Measurements from ENCODE around the gene FNDC3B. TPM values are rescaled to one million over a fixed set of nuclear protein-coding genes. Genes with fewer than 3 reads are reported as not detected.
A peak's percentile ranks its signal among the peaks of the same experiment; 100 is the strongest.

The FNDC3B gene
- total RNA-seq, 1 experiment from 2014 or later: 149 TPM

DNA sequence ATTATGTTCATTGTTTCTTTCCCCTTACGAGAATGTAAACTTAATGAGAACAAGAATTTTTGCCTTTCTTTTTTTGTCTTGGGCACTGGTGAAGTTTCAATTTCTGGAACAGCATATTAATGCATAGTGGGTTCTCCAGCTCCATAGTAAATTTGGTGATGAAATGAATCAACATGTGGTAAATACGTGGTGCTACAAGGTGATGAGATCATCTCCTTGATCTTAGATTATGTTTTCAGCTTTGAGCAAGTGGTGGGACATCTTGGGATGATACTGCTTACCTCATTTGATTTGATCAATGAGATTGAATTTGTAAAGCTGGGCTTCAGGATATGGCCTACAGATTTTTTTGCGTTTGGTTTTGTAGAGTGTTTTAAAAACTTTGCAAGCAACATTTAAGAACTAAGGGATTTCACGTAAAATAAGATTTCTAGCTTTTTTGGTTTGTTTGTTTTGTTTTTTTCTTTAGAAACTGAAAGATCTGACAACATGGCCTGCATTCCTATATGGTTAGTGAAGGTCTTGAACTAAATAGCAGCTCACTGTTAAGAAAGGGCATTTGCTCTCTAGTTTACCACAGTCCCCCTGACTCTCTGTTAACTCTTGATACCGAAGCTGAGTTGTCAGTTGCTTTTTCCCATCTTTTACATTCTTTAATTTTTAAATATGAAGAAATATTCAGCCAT, 45.6 kb downstream of the FNDC3B start:
- TF ChIP-seq, protein P1, sequence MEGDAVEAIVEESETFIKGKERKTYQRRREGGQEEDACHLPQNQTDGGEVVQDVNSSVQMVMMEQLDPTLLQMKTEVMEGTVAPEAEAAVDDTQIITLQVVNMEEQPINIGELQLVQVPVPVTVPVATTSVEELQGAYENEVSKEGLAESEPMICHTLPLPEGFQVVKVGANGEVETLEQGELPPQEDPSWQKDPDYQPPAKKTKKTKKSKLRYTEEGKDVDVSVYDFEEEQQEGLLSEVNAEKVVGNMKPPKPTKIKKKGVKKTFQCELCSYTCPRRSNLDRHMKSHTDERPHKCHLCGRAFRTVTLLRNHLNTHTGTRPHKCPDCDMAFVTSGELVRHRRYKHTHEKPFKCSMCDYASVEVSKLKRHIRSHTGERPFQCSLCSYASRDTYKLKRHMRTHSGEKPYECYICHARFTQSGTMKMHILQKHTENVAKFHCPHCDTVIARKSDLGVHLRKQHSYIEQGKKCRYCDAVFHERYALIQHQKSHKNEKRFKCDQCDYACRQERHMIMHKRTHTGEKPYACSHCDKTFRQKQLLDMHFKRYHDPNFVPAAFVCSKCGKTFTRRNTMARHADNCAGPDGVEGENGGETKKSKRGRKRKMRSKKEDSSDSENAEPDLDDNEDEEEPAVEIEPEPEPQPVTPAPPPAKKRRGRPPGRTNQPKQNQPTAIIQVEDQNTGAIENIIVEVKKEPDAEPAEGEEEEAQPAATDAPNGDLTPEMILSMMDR (IDR thresholded peaks at IDR 0.05; ENCODE audit: unreplicated experiment): no peak
- peaks cover 10% of the 10 kb centered on the region for H3K36me3 Mint-ChIP-seq (ENCODE audit: insufficient read depth, unreplicated experiment)
- CTCF ChIA-PET: interaction anchor here (0.5 to 0.6 kb wide), 2 partner anchors 17 to 18 kb away, joined by 3 read pairs; no protein-coding TSS in a partner anchor
- H3K4me1 Mint-ChIP-seq (ENCODE audit: insufficient read depth, unreplicated experiment): peaks cover 37% of the 10 kb centered on the region
- no peak overlapping the region for H3K4me3 Mint-ChIP-seq (ENCODE audit: unreplicated experiment)
- BruUV-seq (replicated peaks): no TSS peak
- H3K27me3 Mint-ChIP-seq (ENCODE audit: insufficient read depth, unreplicated experiment): no peaks in the 10 kb centered on the region
- POLR2A ChIA-PET: interaction anchor here (0.5 to 8.6 kb wide), 6 partner anchors 17 to 1130 kb away, joined by 3 to 84 read pairs (median 4); partner anchors contain the start of gene FNDC3B
- H3K9me3 Mint-ChIP-seq (ENCODE audit: unreplicated experiment): no peaks in the 10 kb centered on the region
- no peak overlapping the region for H3K27ac Mint-ChIP-seq (ENCODE audit: low read depth, unreplicated experiment)
- DNase-seq (ENCODE audit: unreplicated experiment): no peak
- intact Hi-C loops (cut with micrococcal nuclease): no loop called here

DNA sequence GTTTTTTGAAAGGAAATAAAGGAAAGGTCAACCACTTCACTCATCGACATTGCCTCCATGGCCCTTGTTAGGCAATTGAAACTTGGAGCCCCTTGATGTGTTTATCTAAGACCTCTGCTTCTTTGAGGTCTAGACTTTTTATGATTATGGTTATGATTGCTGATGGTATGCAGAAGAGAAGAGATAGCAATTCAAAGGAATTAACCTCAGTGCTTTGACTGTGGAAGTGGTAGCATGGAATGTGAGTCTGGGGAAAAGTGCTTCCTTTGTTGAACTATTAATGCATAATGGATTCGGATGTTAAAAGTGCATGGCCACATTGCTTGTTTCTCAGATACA, 46.1 kb downstream of the FNDC3B start:
- no peak overlapping the region for H3K4me3 Mint-ChIP-seq (ENCODE audit: unreplicated experiment)
- no peak overlapping the region for H3K27ac Mint-ChIP-seq (ENCODE audit: low read depth, unreplicated experiment)
- BruUV-seq (replicated peaks): no TSS peak
- H3K9me3 Mint-ChIP-seq (ENCODE audit: unreplicated experiment): no peaks in the 10 kb centered on the region
- H3K4me1 Mint-ChIP-seq (ENCODE audit: insufficient read depth, unreplicated experiment): peaks cover 40% of the 10 kb centered on the region
- ChIA-PET CTCF (interaction anchor here (0.6 to 0.7 kb wide), 2 partner anchors 16 to 430 kb away, joined by 3 read pairs; no protein-coding TSS in a partner anchor), POLR2A (interaction anchor here (0.5 to 8.6 kb wide), 6 partner anchors 16 to 1131 kb away, joined by 3 to 84 read pairs (median 4); partner anchors contain the start of gene FNDC3B)
- intact Hi-C loops (cut with micrococcal nuclease): no loop called here
- peaks cover 10% of the 10 kb centered on the region for H3K36me3 Mint-ChIP-seq (ENCODE audit: insufficient read depth, unreplicated experiment)
- H3K27me3 Mint-ChIP-seq (ENCODE audit: insufficient read depth, unreplicated experiment): no peaks in the 10 kb centered on the region
- TF ChIP-seq, protein P1 (IDR thresholded peaks at IDR 0.05; ENCODE audit: unreplicated experiment): no peak
- no peak for DNase-seq (ENCODE audit: unreplicated experiment)

DNA sequence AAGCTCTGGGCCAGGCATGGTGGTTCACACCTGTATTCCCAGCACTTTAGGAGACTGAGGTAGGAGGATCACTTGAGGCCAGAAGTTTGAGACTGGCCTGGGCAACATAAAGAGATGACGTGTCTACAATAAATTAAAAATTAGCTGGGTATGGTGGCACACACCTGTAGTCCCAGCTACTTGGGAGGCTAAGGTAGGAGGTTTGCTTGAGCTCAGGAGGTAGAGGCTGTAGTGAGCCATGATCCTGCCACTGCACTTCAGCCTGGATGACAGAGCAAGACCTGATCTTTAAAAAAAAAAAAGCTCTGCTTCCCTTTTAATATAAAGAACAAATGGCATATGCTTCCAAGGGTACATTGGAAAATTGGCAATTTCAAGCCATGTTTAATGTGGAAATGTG, 46.7 kb downstream of the FNDC3B start:
- H3K27ac Mint-ChIP-seq (ENCODE audit: low read depth, unreplicated experiment): no peak overlapping the region
- peaks cover 40% of the 10 kb centered on the region for H3K4me1 Mint-ChIP-seq (ENCODE audit: insufficient read depth, unreplicated experiment)
- BruUV-seq (replicated peaks): no TSS peak
- intact Hi-C loops (cut with micrococcal nuclease): no loop called here
- CTCF ChIA-PET: interaction anchor here (0.7 kb wide), 1 partner anchor 429 kb away, joined by 3 read pairs; no protein-coding TSS in a partner anchor
- H3K9me3 Mint-ChIP-seq (ENCODE audit: unreplicated experiment): no peaks in the 10 kb centered on the region
- H3K36me3 Mint-ChIP-seq (ENCODE audit: insufficient read depth, unreplicated experiment): peaks cover 10% of the 10 kb centered on the region
- H3K4me3 Mint-ChIP-seq (ENCODE audit: unreplicated experiment): no peak overlapping the region
- no peaks in the 10 kb centered on the region for H3K27me3 Mint-ChIP-seq (ENCODE audit: insufficient read depth, unreplicated experiment)
- TF ChIP-seq, protein P1 (IDR thresholded peaks at IDR 0.05; ENCODE audit: unreplicated experiment): no peak
- POLR2A ChIA-PET: interaction anchor here (0.7 to 8.6 kb wide), 6 partner anchors 16 to 71 kb away, joined by 3 to 84 read pairs (median 9); partner anchors contain the start of gene FNDC3B
- no peak for DNase-seq (ENCODE audit: unreplicated experiment)

DNA sequence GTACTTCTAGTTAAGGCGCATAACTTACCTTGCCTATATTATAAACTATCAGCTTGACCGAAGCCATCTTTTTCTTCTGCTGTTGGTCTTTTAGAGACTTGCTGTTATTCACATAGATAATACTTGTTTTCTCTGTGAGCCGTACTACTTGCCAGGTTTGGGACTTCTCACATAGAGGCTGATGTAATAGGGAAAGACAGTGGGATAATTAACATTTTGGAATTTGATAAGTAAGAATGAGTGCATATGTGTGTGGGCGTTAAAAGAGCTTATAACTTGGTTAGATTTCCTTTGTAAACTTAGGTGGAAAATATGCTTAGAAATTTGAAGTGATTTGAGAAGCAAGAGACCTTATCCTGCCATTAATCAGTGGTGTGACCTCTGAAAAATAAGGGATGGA, 47.8 kb downstream of the FNDC3B start:
- BruUV-seq (replicated peaks): no TSS peak
- peaks cover 42% of the 10 kb centered on the region for H3K4me1 Mint-ChIP-seq (ENCODE audit: insufficient read depth, unreplicated experiment)
- H3K27me3 Mint-ChIP-seq (ENCODE audit: insufficient read depth, unreplicated experiment): no peaks in the 10 kb centered on the region
- CTCF ChIA-PET: interaction anchor here (0.7 to 1.3 kb wide), 4 partner anchors 9 to 815 kb away, joined by 3 to 7 read pairs (median 4); no protein-coding TSS in a partner anchor
- peaks cover 10% of the 10 kb centered on the region for H3K36me3 Mint-ChIP-seq (ENCODE audit: insufficient read depth, unreplicated experiment)
- TF ChIP-seq, protein P1 (IDR thresholded peaks at IDR 0.05; ENCODE audit: unreplicated experiment): no peak
- intact Hi-C loops (cut with micrococcal nuclease): no loop called here
- peak; percentile 41 for DNase-seq (ENCODE audit: unreplicated experiment)
- no peaks in the 10 kb centered on the region for H3K9me3 Mint-ChIP-seq (ENCODE audit: unreplicated experiment)
- POLR2A ChIA-PET: interaction anchor here (0.7 to 8.6 kb wide), 12 partner anchors 10 to 663 kb away, joined by 3 to 84 read pairs (median 6); partner anchors contain the start of genes ECT2, FNDC3B and PLD1
- H3K27ac Mint-ChIP-seq (ENCODE audit: low read depth, unreplicated experiment): peak overlapping the region; percentile 75
- H3K4me3 Mint-ChIP-seq (ENCODE audit: unreplicated experiment): peak overlapping the region; percentile 48
